ENCODE data around the gene BPIFB4. TPM values are rescaled to one million over a fixed set of nuclear protein-coding genes. Genes with fewer than 3 reads are reported as not detected.

Gene BPIFB4
- total and polyA plus RNA-seq, 9 of the 15 experiments (the other 6 are each of a cell fraction or from before 2014, with no cell fraction given) = not detected

DNA sequence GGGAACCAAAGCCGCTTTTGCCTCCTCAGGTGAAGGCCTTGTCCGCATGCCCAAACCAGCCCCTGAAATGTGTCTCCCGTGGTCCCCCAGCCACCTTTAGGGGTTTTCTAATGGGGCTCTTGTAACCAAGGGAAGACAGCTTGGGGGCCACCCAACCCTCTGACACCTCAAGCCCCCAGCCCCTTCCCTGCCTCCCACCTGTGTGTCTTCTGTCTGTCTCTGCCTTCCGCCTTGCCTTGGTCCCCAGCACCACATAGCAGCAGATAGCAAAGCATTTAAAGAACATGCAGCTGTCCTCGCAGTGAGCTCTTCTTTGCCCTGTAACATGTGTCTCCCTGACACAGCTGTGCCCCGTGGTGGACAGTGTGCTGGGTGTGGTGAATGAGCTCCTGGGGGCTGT, 16.2 kb upstream of the BPIFB4 start (continued):
- TF ChIP-seq JUN (IDR thresholded peaks at IDR 0.05; ENCODE audit: borderline replicate concordance, low read depth, low read length) (no peak), JUN (CRISPR knock-in tag; IDR thresholded peaks at IDR 0.05; ENCODE audit: borderline replicate concordance) (no peak), CREBBP (IDR thresholded peaks at IDR 0.05; ENCODE audit: low read depth, low read length) (no peak)

DNA sequence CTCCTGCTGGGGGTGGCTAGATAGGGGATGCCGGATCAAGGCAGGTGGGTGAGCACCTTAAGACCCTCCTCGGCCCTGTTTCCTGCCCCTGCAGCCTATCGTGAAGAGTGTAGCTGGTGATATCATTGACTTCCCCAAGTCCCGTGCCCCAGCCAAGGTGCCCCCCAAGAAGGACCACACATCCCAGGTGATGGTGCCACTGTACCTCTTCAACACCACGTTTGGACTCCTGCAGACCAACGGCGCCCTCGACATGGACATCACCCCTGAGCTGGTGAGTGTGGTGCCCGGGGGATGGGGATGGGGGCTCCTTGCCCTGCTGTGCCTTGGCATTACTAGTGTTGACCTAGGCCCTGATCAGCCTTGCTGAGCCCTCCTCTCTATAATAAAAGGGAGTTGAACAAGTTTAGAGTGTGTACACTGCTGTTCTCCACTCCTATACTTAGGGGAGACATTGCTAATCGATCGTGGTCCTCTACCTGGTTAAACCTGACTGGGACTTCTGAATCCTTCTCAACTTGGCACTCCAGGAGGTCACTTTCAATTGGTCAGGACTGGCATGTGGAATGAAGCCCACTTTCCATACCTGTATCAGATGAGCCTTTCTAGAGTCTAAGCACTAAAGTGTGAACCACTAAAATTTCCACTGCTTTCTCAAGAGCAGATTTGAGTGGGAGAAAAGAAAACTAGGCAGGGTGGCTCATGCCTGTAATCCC, 14.7 kb upstream of the BPIFB4 start:
- intact Hi-C loops (cut with micrococcal nuclease) (no loop called here), in situ Hi-C loops (cut with MboI) (no loop called here)
- FAIRE-seq (no peak), DNase-seq (ENCODE audit: extremely low read depth in 1 of 4, low spot score in 3 of 4) (no peak), ATAC-seq (no peak)
- Histone ChIP-seq H3K9me3 (replicated peaks; ENCODE audit: control insufficient read depth, insufficient read depth, low read depth, low read length) (no peaks in the 10 kb centered on the region), H3K27ac (ENCODE audit: extremely low read depth, low read depth, low read length) (no peak overlapping the region), H2AFZ (ENCODE audit: low read depth, low read length) (no peak overlapping the region), H3K9me1 (ENCODE audit: control insufficient read depth, insufficient read depth, low read length) (no peaks in the 10 kb centered on the region), H3K4me3 (no peak overlapping the region), H3K79me2 (ENCODE audit: control insufficient read depth, insufficient read depth, low read length) (no peaks in the 10 kb centered on the region), H3K4me1 (replicated peaks in 1 of 2; ENCODE audit: control insufficient read depth in 2 of 2, insufficient read depth in 2 of 2, low read length in 2 of 2) (peaks cover 0 to 3% of the 10 kb centered on the region in 2 experiments; a peak in 1 of 5 replicates), H3K36me3 (ENCODE audit: control insufficient read depth, insufficient read depth, low read length) (no peaks in the 10 kb centered on the region), H3K4me2 (ENCODE audit: insufficient read depth, low read length) (no peak overlapping the region), H3K9ac (ENCODE audit: insufficient read depth in 1 of 2, low read depth in 2 of 2, low read length in 2 of 2) (no peak overlapping the region), H4K20me1 (replicated peaks; ENCODE audit: control insufficient read depth, insufficient read depth, low read length) (peaks cover 13% of the 10 kb centered on the region; the same call in 1 of the 2 replicates), H3K27me3 (ENCODE audit: control insufficient read depth in 2 of 2, insufficient read depth in 2 of 2, low read length in 2 of 2) (peaks cover 19 to 72% of the 10 kb centered on the region in 2 experiments; a peak in 4 of 5 replicates)
- 1% methylated on average over 10 of the region's 11 CpGs for WGBS (ENCODE audit: insufficient coverage, low coverage, missing lambda C conversion rate)
- POLR2A ChIA-PET = no interaction called here
- BruUV-seq (replicated peaks) = no TSS peak
- no peak for TF ChIP-seq CBFA2T2 (conservative IDR thresholded peaks at IDR 0.05)
- no peak for TF ChIP-seq MEIS2 (IDR thresholded peaks at IDR 0.05; ENCODE audit: partially characterized antibody)
- TF ChIP-seq ILF3 (IDR thresholded peaks at IDR 0.05; ENCODE audit: borderline replicate concordance) = no peak
- TF ChIP-seq POLR3G (IDR thresholded peaks at IDR 0.05; ENCODE audit: extremely low read depth, insufficient read length, insufficient replicate concordance) = no peak
- TF ChIP-seq KHSRP (IDR thresholded peaks at IDR 0.05) = no peak
- no peak for TF ChIP-seq BRF2 (IDR thresholded peaks at IDR 0.05; ENCODE audit: borderline replicate concordance, insufficient read depth, insufficient read length)
- TF ChIP-seq ETV5 (CRISPR knock-in tag; IDR thresholded peaks at IDR 0.05; ENCODE audit: low read depth) = no peak
- CTCF ChIA-PET (ENCODE audit: low intra/inter-chr PET ratio) = no interaction called here

Measured in K562 (cell line).